Astrocyte (in vitro differentiated cells and primary cell): ENCODE results near the gene ARL6IP5. TPM values are rescaled to one million over a fixed set of nuclear protein-coding genes. Genes with fewer than 3 reads are reported as not detected.

Experiments
- DNase-seq: peaks from one replicate; pipeline ENCODE4 v3.0.0-alpha.2; 2010; ENCODE audit warnings: low read depth
- FAIRE-seq: peaks from 2 replicates; lab custom pipeline; 2011; peaks lifted over from hg19 to GRCh38; lab: Jason Lieb, UNC
- H2AFZ ChIP-seq: 2 replicates; pipeline ENCODE4 v1.6.0; 2012; ENCODE audit warnings: low read depth, low read length, inconsistent platforms
- H3K27ac ChIP-seq: 2 replicates; pipeline ENCODE4 v1.5.1; 2011; ENCODE audit warnings: low read depth, low read length, inconsistent platforms
- H3K27me3 ChIP-seq: 2 replicates; pipeline ENCODE4 v1.6.0; 2011; ENCODE audit warnings: low read length, inconsistent platforms; ENCODE audit not compliant: insufficient read depth
- H3K36me3 ChIP-seq: 2 replicates; pipeline ENCODE4 v1.5.1; 2011; ENCODE audit warnings: low read length, inconsistent platforms; ENCODE audit not compliant: insufficient read depth
- H3K4me1 ChIP-seq: 2 replicates; pipeline ENCODE4 v1.5.1; 2011; ENCODE audit warnings: low read length, inconsistent platforms; ENCODE audit not compliant: insufficient read depth
- H3K4me2 ChIP-seq: 2 replicates; pipeline ENCODE4 v1.6.0; 2012; ENCODE audit warnings: low read length, inconsistent platforms
- H3K4me3 ChIP-seq: 2 replicates; pipeline ENCODE4 v1.5.1; 2011; ENCODE audit warnings: low read depth, mild to moderate bottlenecking, low read length, inconsistent platforms; ENCODE audit not compliant: insufficient read depth
- H3K79me2 ChIP-seq: 2 replicates; pipeline ENCODE4 v1.6.0; 2012; ENCODE audit warnings: mild to moderate bottlenecking, low read length, inconsistent platforms; ENCODE audit not compliant: insufficient read depth
- H3K9ac ChIP-seq: 2 replicates; pipeline ENCODE4 v1.6.0; 2012; ENCODE audit warnings: mild to moderate bottlenecking, low read length, inconsistent platforms
- H3K9me3 ChIP-seq: 2 replicates; pipeline ENCODE4 v1.5.1; 2012; ENCODE audit warnings: low read depth, mild to moderate bottlenecking, low read length, inconsistent platforms; ENCODE audit not compliant: insufficient read depth
- H4K20me1 ChIP-seq: 2 replicates; pipeline ENCODE4 v1.6.0; 2012; ENCODE audit warnings: low read length, inconsistent platforms; ENCODE audit not compliant: insufficient read depth
- H3K27ac Mint-ChIP-seq: one replicate; pipeline ENCODE4 v1.8.0; 2021; ENCODE audit warnings: mild to moderate bottlenecking, mixed read lengths; ENCODE audit not compliant: unreplicated experiment
- H3K27me3 Mint-ChIP-seq: one replicate; pipeline ENCODE4 v1.8.0; 2021; ENCODE audit warnings: low read depth, mixed read lengths; ENCODE audit not compliant: unreplicated experiment
- H3K36me3 Mint-ChIP-seq: one replicate; pipeline ENCODE4 v1.8.0; 2021; ENCODE audit warnings: low read depth, mixed read lengths; ENCODE audit not compliant: unreplicated experiment
- H3K4me1 Mint-ChIP-seq: one replicate; pipeline ENCODE4 v1.8.0; 2021; ENCODE audit warnings: low read depth, mixed read lengths; ENCODE audit not compliant: unreplicated experiment
- H3K4me3 Mint-ChIP-seq: one replicate; pipeline ENCODE4 v1.8.0; 2021; ENCODE audit warnings: mild to moderate bottlenecking, moderate library complexity, mixed read lengths; ENCODE audit not compliant: unreplicated experiment
- H3K9me3 Mint-ChIP-seq: one replicate; pipeline ENCODE4 v1.8.0; 2021; ENCODE audit warnings: mild to moderate bottlenecking, mixed read lengths; ENCODE audit not compliant: unreplicated experiment
- EZH2 ChIP-seq: IDR thresholded peaks from 2 replicates; pipeline ENCODE4 v1.6.1; 2012; ENCODE audit warnings: mild to moderate bottlenecking, low read length, inconsistent platforms; ENCODE audit not compliant: insufficient read depth
- total RNA-seq: library from RNA; stranded (reverse); gene quantifications from 2 replicates; pipeline ENCODE4 v1.2.1, GENCODE V29; 2021
- TF ChIP-seq, protein P1 (sequence below): IDR thresholded peaks from 2 replicates; pipeline ENCODE4 v1.5.1; 2011; ENCODE audit warnings: low read depth, mild to moderate bottlenecking, inconsistent platforms, low read length, moderate library complexity; ENCODE audit not compliant: insufficient read depth

ARL6IP5 gene
- total RNA-seq, 1 donor from 2014 or later = 160 TPM

DNA sequence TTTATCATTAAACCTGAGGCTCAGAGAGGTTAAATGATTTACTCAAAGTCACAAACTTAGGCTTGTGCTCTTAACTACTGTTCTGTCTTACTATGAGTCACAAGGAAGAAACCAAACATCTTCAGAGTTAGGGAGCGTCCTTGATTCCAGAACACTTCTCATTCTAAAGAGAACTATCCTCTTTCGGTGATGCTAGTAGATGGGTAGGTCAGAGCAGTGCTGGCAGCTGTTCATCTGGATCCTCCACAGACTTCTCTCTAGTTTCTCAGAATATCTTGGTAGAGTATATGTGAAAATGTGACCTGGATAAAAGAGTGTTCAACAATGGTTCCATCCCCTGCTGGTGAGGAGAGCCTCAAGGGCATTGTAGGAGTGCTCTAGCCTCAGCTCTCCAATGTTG lies 3.3 kb downstream of the ARL6IP5 start:
- Histone ChIP-seq H3K79me2 (peaks cover 76% of the 10 kb centered on the region), H2AFZ (no peak overlapping the region), H3K36me3 (no peaks in the 10 kb centered on the region), H4K20me1 (peaks cover 54% of the 10 kb centered on the region), H3K4me2 (peak overlapping the region; percentile 61), H3K4me3 (no peak overlapping the region), H3K4me1 (peaks cover 53% of the 10 kb centered on the region), H3K9me3 (no peaks in the 10 kb centered on the region), H3K27me3 (no peaks in the 10 kb centered on the region), H3K27ac (no peak overlapping the region), H3K9ac (no peak overlapping the region)
- peak overlapping the region; percentile 28 for H3K27ac Mint-ChIP-seq
- H3K4me3 Mint-ChIP-seq = peak overlapping the region; percentile 75
- peaks cover 46% of the 10 kb centered on the region for H3K4me1 Mint-ChIP-seq
- FAIRE-seq = no peak
- no peaks in the 10 kb centered on the region for H3K27me3 Mint-ChIP-seq
- TF ChIP-seq, protein P1, sequence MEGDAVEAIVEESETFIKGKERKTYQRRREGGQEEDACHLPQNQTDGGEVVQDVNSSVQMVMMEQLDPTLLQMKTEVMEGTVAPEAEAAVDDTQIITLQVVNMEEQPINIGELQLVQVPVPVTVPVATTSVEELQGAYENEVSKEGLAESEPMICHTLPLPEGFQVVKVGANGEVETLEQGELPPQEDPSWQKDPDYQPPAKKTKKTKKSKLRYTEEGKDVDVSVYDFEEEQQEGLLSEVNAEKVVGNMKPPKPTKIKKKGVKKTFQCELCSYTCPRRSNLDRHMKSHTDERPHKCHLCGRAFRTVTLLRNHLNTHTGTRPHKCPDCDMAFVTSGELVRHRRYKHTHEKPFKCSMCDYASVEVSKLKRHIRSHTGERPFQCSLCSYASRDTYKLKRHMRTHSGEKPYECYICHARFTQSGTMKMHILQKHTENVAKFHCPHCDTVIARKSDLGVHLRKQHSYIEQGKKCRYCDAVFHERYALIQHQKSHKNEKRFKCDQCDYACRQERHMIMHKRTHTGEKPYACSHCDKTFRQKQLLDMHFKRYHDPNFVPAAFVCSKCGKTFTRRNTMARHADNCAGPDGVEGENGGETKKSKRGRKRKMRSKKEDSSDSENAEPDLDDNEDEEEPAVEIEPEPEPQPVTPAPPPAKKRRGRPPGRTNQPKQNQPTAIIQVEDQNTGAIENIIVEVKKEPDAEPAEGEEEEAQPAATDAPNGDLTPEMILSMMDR = no peak
- no peak for TF ChIP-seq EZH2
- H3K9me3 Mint-ChIP-seq = no peaks in the 10 kb centered on the region
- peak; percentile 55 for DNase-seq
- H3K36me3 Mint-ChIP-seq = peaks cover 4% of the 10 kb centered on the region

GRCh38 chr3:69090021-69090420 lies 5.3 kb downstream of the ARL6IP5 start:
- peak overlapping the region; percentile 70 for H3K4me2 ChIP-seq
- peaks cover 51% of the 10 kb centered on the region for H3K4me1 ChIP-seq
- H3K79me2 ChIP-seq = peaks cover 88% of the 10 kb centered on the region
- no peak overlapping the region for H3K4me3 ChIP-seq
- H3K9me3 Mint-ChIP-seq = no peaks in the 10 kb centered on the region
- no peaks in the 10 kb centered on the region for H3K27me3 ChIP-seq
- peak; percentile 83 for DNase-seq
- no peak overlapping the region for H3K27ac ChIP-seq
- no peaks in the 10 kb centered on the region for H3K27me3 Mint-ChIP-seq
- no peak overlapping the region for H3K9ac ChIP-seq
- H4K20me1 ChIP-seq = peaks cover 71% of the 10 kb centered on the region
- peaks cover 49% of the 10 kb centered on the region for H3K4me1 Mint-ChIP-seq
- peak overlapping the region; percentile 27 for H3K27ac Mint-ChIP-seq
- no peak overlapping the region for H2AFZ ChIP-seq
- H3K9me3 ChIP-seq = no peaks in the 10 kb centered on the region
- H3K4me3 Mint-ChIP-seq = peak overlapping the region; percentile 66
- H3K36me3 Mint-ChIP-seq = peaks cover 4% of the 10 kb centered on the region
- H3K36me3 ChIP-seq = no peaks in the 10 kb centered on the region
- FAIRE-seq = peak; percentile 92
- no peak for TF ChIP-seq EZH2
- TF ChIP-seq, protein P1 = no peak

GRCh38 chr3:69091389-69092029 lies 6.8 kb downstream of the ARL6IP5 start:
- Histone ChIP-seq H3K4me1 (peaks cover 48% of the 10 kb centered on the region), H4K20me1 (peaks cover 79% of the 10 kb centered on the region), H3K9ac (no peak overlapping the region), H3K27me3 (no peaks in the 10 kb centered on the region), H3K4me2 (peak overlapping the region; percentile 54), H3K27ac (no peak overlapping the region), H3K79me2 (peaks cover 86% of the 10 kb centered on the region), H3K4me3 (no peak overlapping the region), H3K9me3 (no peaks in the 10 kb centered on the region), H2AFZ (no peak overlapping the region), H3K36me3 (no peaks in the 10 kb centered on the region)
- no peak for FAIRE-seq
- TF ChIP-seq EZH2 = no peak
- TF ChIP-seq, protein P1 = no peak
- no peaks in the 10 kb centered on the region for H3K27me3 Mint-ChIP-seq
- H3K4me1 Mint-ChIP-seq = peaks cover 54% of the 10 kb centered on the region
- peaks cover 4% of the 10 kb centered on the region for H3K36me3 Mint-ChIP-seq
- H3K27ac Mint-ChIP-seq = peak overlapping the region; percentile 64
- no peak overlapping the region for H3K4me3 Mint-ChIP-seq
- no peaks in the 10 kb centered on the region for H3K9me3 Mint-ChIP-seq
- no peak for DNase-seq
